Parathyroid adenoma (tissue), 2 donors: Measurements from ENCODE around the gene PPBP.

Experiments
- H2AFZ ChIP-seq: fragments of 300-600 bp; sonication (generic); one replicate; pipeline ENCODE4 v1.7.0; 2017; ENCODE audit warnings: antibody characterized with exemption, mild to moderate bottlenecking
- H3K27ac ChIP-seq: fragments of 300-600 bp; sonication (generic); one replicate; pipeline ENCODE4 v1.7.0; 2017
- H3K27me3 ChIP-seq: fragments of 300-600 bp; sonication (generic); one replicate; pipeline ENCODE4 v1.7.0; 2017; ENCODE audit warnings: low read length; ENCODE audit not compliant: control insufficient read depth, insufficient read depth
- H3K36me3 ChIP-seq: fragments of 300-600 bp; sonication (generic); one replicate; pipeline ENCODE4 v1.7.0; 2017; ENCODE audit warnings: low read length; ENCODE audit not compliant: control insufficient read depth, insufficient read depth
- H3K4me1 ChIP-seq: fragments of 300-600 bp; sonication (generic); one replicate; pipeline ENCODE4 v1.7.0; 2017; ENCODE audit warnings: control low read depth
- H3K4me2 ChIP-seq: fragments of 300-600 bp; sonication (generic); one replicate; pipeline ENCODE4 v1.7.0; 2017; ENCODE audit warnings: low read length
- H3K4me3 ChIP-seq: fragments of 300-600 bp; sonication (generic); one replicate; pipeline ENCODE4 v1.7.0; 2017; ENCODE audit warnings: low read depth, low read length
- H3K79me2 ChIP-seq: fragments of 300-600 bp; sonication (generic); one replicate; pipeline ENCODE4 v1.7.0; 2017; ENCODE audit warnings: control low read depth
- H3K9ac ChIP-seq: fragments of 300-600 bp; sonication (generic); one replicate; pipeline ENCODE4 v1.7.0; 2017; ENCODE audit warnings: mild to moderate bottlenecking
- H3K9me3 ChIP-seq: fragments of 300-600 bp; sonication (generic); one replicate; pipeline ENCODE4 v1.7.0; 2017; ENCODE audit warnings: low read length; ENCODE audit not compliant: control insufficient read depth
- TF ChIP-seq, protein P1 (sequence below): fragments of 300-600 bp; sonication (generic); IDR thresholded peaks from one replicate; pipeline ENCODE4 v1.7.0; 2017; ENCODE audit warnings: antibody characterized with exemption, mild to moderate bottlenecking
- donor health status: primary hyperparathyroidism.

Gene PPBP

DNA sequence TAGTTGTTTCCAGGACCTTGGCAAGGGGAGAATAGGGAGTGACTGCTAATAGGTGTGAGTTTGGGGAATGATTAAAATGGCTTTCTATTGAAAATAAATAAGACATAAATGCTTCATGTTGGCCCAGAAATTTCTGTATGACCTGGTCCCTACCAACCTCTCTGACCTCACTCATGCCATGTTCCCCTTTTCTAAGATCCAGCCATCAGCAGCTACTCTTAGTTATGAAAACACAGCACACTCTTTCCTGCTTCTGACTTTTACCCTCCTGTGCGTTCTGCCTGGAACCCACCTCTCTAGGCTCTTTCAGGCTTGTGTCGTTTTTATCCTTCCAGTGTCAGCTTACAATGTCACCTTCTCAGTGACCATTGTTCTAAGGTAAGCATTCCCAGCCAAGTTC is 25.3 kb upstream of the PPBP start:
- TF ChIP-seq, protein P1, sequence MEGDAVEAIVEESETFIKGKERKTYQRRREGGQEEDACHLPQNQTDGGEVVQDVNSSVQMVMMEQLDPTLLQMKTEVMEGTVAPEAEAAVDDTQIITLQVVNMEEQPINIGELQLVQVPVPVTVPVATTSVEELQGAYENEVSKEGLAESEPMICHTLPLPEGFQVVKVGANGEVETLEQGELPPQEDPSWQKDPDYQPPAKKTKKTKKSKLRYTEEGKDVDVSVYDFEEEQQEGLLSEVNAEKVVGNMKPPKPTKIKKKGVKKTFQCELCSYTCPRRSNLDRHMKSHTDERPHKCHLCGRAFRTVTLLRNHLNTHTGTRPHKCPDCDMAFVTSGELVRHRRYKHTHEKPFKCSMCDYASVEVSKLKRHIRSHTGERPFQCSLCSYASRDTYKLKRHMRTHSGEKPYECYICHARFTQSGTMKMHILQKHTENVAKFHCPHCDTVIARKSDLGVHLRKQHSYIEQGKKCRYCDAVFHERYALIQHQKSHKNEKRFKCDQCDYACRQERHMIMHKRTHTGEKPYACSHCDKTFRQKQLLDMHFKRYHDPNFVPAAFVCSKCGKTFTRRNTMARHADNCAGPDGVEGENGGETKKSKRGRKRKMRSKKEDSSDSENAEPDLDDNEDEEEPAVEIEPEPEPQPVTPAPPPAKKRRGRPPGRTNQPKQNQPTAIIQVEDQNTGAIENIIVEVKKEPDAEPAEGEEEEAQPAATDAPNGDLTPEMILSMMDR, result no peak
- no peaks in the 10 kb centered on the region for H3K36me3 ChIP-seq
- no peaks in the 10 kb centered on the region for H3K79me2 ChIP-seq
- H2AFZ ChIP-seq, result no peak overlapping the region
- H3K4me1 ChIP-seq, result no peaks in the 10 kb centered on the region
- H3K27ac ChIP-seq, result no peak overlapping the region
- H3K9me3 ChIP-seq, result no peaks in the 10 kb centered on the region
- no peak overlapping the region for H3K4me2 ChIP-seq
- no peak overlapping the region for H3K4me3 ChIP-seq
- no peak overlapping the region for H3K9ac ChIP-seq
- no peaks in the 10 kb centered on the region for H3K27me3 ChIP-seq

DNA sequence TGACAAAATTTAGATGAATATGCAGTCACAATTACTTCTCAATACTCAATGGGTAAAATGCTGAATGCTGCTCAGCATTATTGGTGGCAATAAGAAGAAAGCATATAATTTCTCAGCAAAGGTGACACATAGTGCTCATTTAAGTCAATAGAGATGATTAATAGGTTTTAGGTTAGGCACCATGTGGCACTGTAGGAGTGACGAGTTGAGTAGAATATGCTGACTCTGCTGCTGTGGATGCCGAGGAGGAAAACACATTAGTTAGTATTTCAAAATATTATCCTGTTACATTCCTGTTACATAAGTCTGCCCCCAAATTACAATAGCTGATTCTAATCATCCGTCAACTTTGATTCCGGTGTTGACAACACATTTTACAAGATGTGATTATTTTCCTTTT is 24.1 kb upstream of the PPBP start:
- no peaks in the 10 kb centered on the region for H3K27me3 ChIP-seq
- H3K9me3 ChIP-seq, result no peaks in the 10 kb centered on the region
- no peak overlapping the region for H2AFZ ChIP-seq
- TF ChIP-seq, protein P1, result no peak
- no peak overlapping the region for H3K4me3 ChIP-seq
- H3K27ac ChIP-seq, result no peak overlapping the region
- no peaks in the 10 kb centered on the region for H3K36me3 ChIP-seq
- no peaks in the 10 kb centered on the region for H3K79me2 ChIP-seq
- H3K4me2 ChIP-seq, result no peak overlapping the region
- H3K4me1 ChIP-seq, result no peaks in the 10 kb centered on the region
- H3K9ac ChIP-seq, result no peak overlapping the region

DNA sequence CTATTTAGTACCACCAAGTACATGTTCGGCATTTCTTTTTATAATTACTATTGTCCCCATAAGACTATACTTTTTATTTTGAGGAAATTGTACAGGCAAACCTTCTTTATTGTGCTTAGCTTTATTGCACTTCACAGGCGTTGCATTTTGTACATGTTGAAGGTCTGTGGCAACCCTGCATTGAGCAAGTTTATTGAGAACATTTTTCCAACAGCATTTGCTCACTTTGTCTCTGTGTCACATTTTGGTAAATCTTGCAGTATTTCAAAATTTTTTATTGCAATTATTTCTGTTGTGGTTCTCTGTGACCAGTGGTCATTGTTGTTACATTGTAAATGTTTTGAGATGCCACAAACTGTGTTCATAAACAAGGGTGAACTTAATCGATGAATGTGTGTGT is 21.3 kb upstream of the PPBP start:
- no peak overlapping the region for H3K4me2 ChIP-seq
- no peaks in the 10 kb centered on the region for H3K4me1 ChIP-seq
- no peak overlapping the region for H3K9ac ChIP-seq
- H2AFZ ChIP-seq, result no peak overlapping the region
- H3K27me3 ChIP-seq, result no peaks in the 10 kb centered on the region
- no peak overlapping the region for H3K4me3 ChIP-seq
- no peaks in the 10 kb centered on the region for H3K79me2 ChIP-seq
- TF ChIP-seq, protein P1, result no peak
- no peaks in the 10 kb centered on the region for H3K9me3 ChIP-seq
- no peak overlapping the region for H3K27ac ChIP-seq
- no peaks in the 10 kb centered on the region for H3K36me3 ChIP-seq

DNA sequence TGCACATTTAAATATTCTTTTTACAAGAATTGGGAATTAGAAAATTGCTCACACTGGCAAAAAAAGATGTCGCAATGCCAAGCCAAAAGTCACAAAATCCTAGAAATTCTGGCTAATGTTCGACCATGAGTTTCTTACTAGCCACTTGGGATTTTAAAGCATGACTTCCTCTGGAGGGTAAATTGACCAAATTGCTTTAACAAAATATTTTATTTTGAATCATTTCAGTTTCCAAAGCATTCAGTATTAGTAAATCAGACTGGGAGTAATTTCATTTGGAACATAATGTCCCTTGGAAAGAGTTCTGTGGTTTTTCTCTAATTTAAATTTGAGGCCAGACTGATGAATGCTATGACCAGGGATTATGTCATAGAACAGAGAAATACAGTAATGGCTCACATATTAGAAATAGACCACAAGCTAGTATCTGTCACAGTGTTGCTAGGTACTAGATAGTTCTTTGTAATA is 18.1 kb upstream of the PPBP start:
- Histone ChIP-seq H3K79me2 (no peaks in the 10 kb centered on the region), H3K27me3 (no peaks in the 10 kb centered on the region), H3K4me3 (no peak overlapping the region), H2AFZ (no peak overlapping the region), H3K9me3 (no peaks in the 10 kb centered on the region), H3K27ac (no peak overlapping the region), H3K4me2 (no peak overlapping the region), H3K4me1 (no peaks in the 10 kb centered on the region), H3K36me3 (no peaks in the 10 kb centered on the region), H3K9ac (no peak overlapping the region)
- TF ChIP-seq, protein P1, result no peak

DNA sequence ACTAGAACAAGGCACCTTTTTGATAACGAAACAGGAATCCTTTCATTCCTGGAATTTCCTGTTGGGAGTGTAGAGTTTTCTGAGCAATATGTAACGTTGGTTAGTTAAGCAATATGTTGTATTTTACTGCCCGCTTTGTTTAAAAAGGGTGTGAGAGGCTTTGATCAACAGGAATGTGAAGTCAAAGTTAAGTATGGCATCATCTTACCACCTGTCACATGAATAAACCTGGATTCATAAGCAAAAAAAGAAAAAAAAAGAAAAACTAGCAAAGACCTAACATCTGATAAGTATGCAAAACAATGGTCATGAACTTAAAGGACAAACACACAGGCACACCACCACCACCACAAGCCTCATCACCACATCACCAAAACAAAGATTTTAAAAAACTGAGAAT is 17.5 kb upstream of the PPBP start:
- Histone ChIP-seq H3K9me3 (no peaks in the 10 kb centered on the region), H3K27ac (no peak overlapping the region), H3K27me3 (no peaks in the 10 kb centered on the region), H3K36me3 (no peaks in the 10 kb centered on the region), H3K9ac (no peak overlapping the region), H3K79me2 (no peaks in the 10 kb centered on the region), H2AFZ (no peak overlapping the region), H3K4me2 (no peak overlapping the region), H3K4me3 (no peak overlapping the region), H3K4me1 (no peaks in the 10 kb centered on the region)
- TF ChIP-seq, protein P1, result no peak
